Skeletal muscle tissue (tissue), 4 donors: Measurements from ENCODE around the gene FOCAD. TPM values are rescaled to one million over a fixed set of nuclear protein-coding genes. Genes with fewer than 3 reads are reported as not detected.

Experiments used
- H3K27ac ChIP-seq: one replicate; pipeline ENCODE4 v1.7.0; 2013; ENCODE audit warnings: mild to moderate bottlenecking, low read depth, low read length, inconsistent platforms
- H3K27me3 ChIP-seq, 3 donors: one replicate each; pipeline ENCODE4 v1.7.0; 2013; ENCODE audit warnings: low read length in 3 of 3; ENCODE audit not compliant: control insufficient read depth in 3 of 3, insufficient read depth in 3 of 3
- H3K36me3 ChIP-seq, 3 donors: one replicate each; pipeline ENCODE4 v1.7.0; 2013; ENCODE audit warnings: low read length in 3 of 3; ENCODE audit not compliant: control insufficient read depth in 3 of 3, insufficient read depth in 3 of 3
- H3K4me1 ChIP-seq, 3 donors: one replicate each; pipeline ENCODE4 v1.7.0; 2013; ENCODE audit warnings: low read length in 3 of 3, mild to moderate bottlenecking in 3 of 3; ENCODE audit not compliant: control insufficient read depth in 3 of 3, insufficient read depth in 3 of 3
- H3K4me3 ChIP-seq, 3 donors: one replicate each; pipeline ENCODE4 v1.7.0; 2013; ENCODE audit warnings: low read length in 3 of 3
- H3K9ac ChIP-seq, 3 donors: one replicate each; pipeline ENCODE4 v1.7.0; 2013; ENCODE audit warnings: low read length in 3 of 3, mild to moderate bottlenecking in 3 of 3, moderate library complexity in 2 of 3, low read depth in 1 of 3
- H3K9me3 ChIP-seq, 3 donors: one replicate each; pipeline ENCODE4 v1.7.0; 2013; ENCODE audit warnings: low read length in 3 of 3; ENCODE audit not compliant: control insufficient read depth in 3 of 3
- total RNA-seq: library from RNA; depleted of rRNA; stranded (reverse); fragments of >200 nt; gene quantifications from one replicate; pipeline ENCODE4 v1.2.3, GENCODE V29; 2014
- donor health status: Osteomylitis.

Gene FOCAD
- total RNA-seq, 1 donor from 2014 or later: 108 TPM

- H3K27me3 ChIP-seq: no peaks in the 10 kb centered on the region
- no peak overlapping the region for H3K9ac ChIP-seq
- H3K36me3 ChIP-seq: no peaks in the 10 kb centered on the region
- H3K4me1 ChIP-seq: no peaks in the 10 kb centered on the region
- no peak overlapping the region for H3K4me3 ChIP-seq
- H3K9me3 ChIP-seq: no peaks in the 10 kb centered on the region
- H3K27ac ChIP-seq: no peak overlapping the region
Observed at GRCh38 chr9:20853866-20854265, 169.8 kb downstream of the FOCAD start.

DNA sequence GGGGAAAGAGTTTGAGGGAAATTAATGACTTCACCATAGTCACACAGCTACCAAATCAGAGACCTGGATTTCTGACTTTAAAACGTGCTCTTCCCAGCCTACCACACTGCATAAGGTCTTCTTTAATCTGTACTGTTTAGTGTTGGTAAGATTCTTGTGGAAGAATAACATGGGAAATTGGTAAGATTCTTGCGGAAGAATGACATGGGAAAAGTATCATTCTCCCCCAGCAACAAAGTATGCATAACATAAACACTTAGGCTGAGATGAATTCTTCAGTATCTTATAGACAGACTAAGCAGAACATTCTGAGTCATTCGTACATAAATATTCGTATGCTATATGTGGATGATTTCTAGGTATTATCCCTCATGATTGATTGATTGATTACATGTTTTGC is 170.4 kb downstream of the FOCAD start:
- Histone ChIP-seq H3K9me3 (no peaks in the 10 kb centered on the region), H3K9ac (no peak overlapping the region), H3K36me3 (no peaks in the 10 kb centered on the region), H3K4me1 (no peaks in the 10 kb centered on the region), H3K27me3 (no peaks in the 10 kb centered on the region), H3K4me3 (no peak overlapping the region), H3K27ac (no peak overlapping the region)

DNA sequence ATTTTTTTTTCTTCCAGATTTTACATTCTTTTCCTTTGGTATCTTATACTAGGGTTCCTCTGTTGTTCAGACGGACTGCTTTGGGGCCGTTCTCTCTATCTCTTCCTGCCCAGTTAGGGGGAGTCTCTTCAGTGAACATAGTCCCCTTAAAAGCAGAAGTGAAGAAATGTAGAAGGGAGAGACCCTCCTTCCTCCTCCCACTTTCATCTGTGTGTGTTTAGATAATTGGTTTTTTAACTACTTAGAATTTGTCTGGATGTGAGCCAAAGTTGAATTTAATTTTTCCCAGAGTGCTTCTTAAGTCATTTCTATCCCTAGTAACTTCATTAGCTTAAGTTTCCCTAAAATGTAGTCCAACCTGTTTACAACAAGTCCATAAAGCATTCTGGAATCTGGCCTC is 179.9 kb downstream of the FOCAD start:
- Histone ChIP-seq H3K9ac (no peak overlapping the region), H3K4me1 (no peaks in the 10 kb centered on the region), H3K9me3 (no peaks in the 10 kb centered on the region), H3K36me3 (no peaks in the 10 kb centered on the region), H3K4me3 (no peak overlapping the region), H3K27me3 (no peaks in the 10 kb centered on the region), H3K27ac (no peak overlapping the region)

- H3K36me3 ChIP-seq: no peaks in the 10 kb centered on the region
- H3K4me3 ChIP-seq: no peak overlapping the region
- H3K9me3 ChIP-seq: no peaks in the 10 kb centered on the region
- H3K9ac ChIP-seq: no peak overlapping the region
- H3K27ac ChIP-seq: no peak overlapping the region
- no peaks in the 10 kb centered on the region for H3K27me3 ChIP-seq
- H3K4me1 ChIP-seq: no peaks in the 10 kb centered on the region
Observed at GRCh38 chr9:20865347-20865746, 181.3 kb downstream of the FOCAD start.

DNA sequence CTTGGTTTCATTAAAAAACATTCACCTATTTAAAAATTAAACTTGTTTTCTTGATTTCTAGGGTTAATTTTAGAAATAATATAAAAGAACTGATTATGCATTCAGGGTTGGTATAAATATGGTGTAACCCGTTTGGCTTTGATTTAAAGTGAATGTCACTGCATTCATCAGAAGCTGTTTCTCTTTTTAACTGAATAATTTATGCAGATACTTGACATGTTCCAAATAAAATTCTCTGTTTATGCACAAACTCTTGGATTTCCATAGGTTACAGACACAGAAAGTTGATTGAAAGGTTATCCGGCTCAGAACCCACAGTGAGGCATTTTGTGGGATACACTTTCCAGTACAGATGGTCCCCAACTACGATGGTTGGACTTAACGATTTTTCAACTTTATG is 186.1 kb downstream of the FOCAD start:
- H3K4me3 ChIP-seq: no peak overlapping the region
- no peaks in the 10 kb centered on the region for H3K9me3 ChIP-seq
- H3K27me3 ChIP-seq: no peaks in the 10 kb centered on the region

DNA sequence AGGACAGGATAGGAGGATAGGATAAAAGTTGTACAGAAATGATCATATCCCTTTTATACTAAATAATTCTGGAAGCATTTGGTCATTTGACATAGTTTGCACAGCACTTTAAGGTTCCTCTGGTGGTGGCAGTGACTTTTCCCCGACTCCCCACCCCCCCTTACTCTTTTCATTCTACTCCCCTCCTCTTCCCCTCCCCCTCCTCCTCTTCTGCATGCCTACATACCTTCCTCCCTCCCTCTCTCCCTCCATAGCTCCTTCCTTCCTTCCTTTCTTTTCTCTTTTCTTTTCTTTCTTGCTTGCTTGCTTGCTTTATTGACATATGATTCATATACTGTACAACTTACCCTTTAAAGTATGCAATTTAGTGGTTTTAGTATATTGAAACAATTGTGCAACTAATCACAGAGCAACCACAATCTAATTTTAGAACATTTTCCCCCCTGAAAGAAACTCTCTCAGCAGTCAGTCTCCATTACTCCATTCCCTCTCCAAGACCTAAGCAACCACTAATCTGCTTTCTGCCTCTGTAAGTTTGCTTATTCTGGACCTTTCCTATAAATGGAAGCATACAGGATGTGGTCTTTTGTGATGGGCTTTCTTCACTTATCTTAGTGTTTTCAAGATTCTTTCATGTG is 188.4 kb downstream of the FOCAD start:
- Histone ChIP-seq H3K27me3 (no peaks in the 10 kb centered on the region), H3K36me3 (peaks cover 0 to 4% (median 2%) of the 10 kb centered on the region in 3 donors), H3K9ac (no peak overlapping the region), H3K27ac (no peak overlapping the region), H3K4me3 (no peak overlapping the region), H3K4me1 (no peaks in the 10 kb centered on the region), H3K9me3 (no peaks in the 10 kb centered on the region)

More for the DNA sequence above, 186.1 kb downstream of the FOCAD start:
- Histone ChIP-seq H3K4me1 (no peaks in the 10 kb centered on the region), H3K9ac (no peak overlapping the region), H3K27ac (no peak overlapping the region), H3K36me3 (no peaks in the 10 kb centered on the region)

DNA sequence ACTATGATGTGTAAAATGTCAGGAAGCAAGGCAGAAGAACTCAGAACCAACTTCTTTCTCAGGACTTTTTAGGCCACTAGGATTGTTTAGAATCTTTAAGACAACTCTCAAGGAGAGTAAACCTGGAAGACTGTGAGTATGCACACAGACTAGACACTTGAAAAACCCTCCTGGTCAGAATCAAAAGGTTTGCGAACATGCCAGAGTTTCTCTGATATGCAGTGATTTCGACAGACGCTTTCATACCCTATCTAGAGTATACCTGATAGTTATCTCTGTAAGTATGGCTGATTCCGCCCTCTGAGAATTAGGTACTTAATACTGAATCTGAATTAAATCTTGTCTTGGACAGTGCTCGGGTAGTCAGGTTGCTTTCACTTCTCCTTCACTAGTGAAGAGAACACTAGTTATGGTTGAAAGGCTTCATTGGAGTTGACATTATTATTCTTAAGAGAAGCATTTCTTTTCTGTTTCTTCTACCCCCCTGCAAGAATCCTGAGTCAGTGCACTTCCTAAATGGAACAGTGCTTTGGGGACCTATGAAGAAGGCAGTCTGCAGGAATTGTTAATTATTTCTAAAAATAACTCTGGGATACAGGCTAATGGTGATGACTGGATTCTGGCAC is 189.3 kb downstream of the FOCAD start:
- H3K9me3 ChIP-seq: no peaks in the 10 kb centered on the region
- no peak overlapping the region for H3K27ac ChIP-seq
- H3K36me3 ChIP-seq: peaks cover 0 to 4% (median 2%) of the 10 kb centered on the region in 3 donors
- no peaks in the 10 kb centered on the region for H3K27me3 ChIP-seq
- H3K9ac ChIP-seq: no peak overlapping the region
- H3K4me3 ChIP-seq: no peak overlapping the region
- H3K4me1 ChIP-seq: no peaks in the 10 kb centered on the region

- Histone ChIP-seq H3K27ac (no peak overlapping the region), H3K36me3 (peaks cover 2 to 9% (median 8%) of the 10 kb centered on the region in 3 donors), H3K9ac (no peak overlapping the region), H3K4me1 (no peaks in the 10 kb centered on the region), H3K27me3 (no peaks in the 10 kb centered on the region), H3K4me3 (no peak overlapping the region), H3K9me3 (no peaks in the 10 kb centered on the region)
Observed at GRCh38 chr9:20880271-20880670, 196.2 kb downstream of the FOCAD start.

DNA sequence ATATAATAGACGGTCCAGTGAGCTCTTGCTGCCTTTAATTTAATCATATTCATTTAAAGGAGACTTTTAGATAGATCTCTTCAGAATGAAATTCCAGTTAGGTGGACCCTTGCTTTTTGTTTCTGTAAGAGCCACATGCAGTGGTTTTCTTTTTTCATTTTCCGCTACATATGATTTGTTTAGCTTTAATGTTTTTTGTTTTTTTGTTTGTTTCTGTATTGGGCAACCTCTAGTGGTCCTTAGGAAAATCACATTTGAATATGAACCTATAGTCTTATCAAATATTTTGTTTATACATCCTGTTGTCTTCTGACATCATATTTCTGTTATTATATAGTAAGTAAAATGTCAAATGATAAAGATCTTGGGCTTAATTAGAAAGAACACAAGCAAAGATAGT is 196.6 kb downstream of the FOCAD start:
- Histone ChIP-seq H3K4me1 (no peaks in the 10 kb centered on the region), H3K27ac (no peak overlapping the region), H3K4me3 (no peak overlapping the region), H3K36me3 (peaks cover 2 to 9% (median 8%) of the 10 kb centered on the region in 3 donors), H3K9me3 (no peaks in the 10 kb centered on the region), H3K9ac (no peak overlapping the region), H3K27me3 (no peaks in the 10 kb centered on the region)

GRCh38 chr9:20884985-20885593 is 201.0 kb downstream of the FOCAD start:
- H3K9ac ChIP-seq: no peak overlapping the region
- no peak overlapping the region for H3K27ac ChIP-seq
- H3K36me3 ChIP-seq: peaks cover 0 to 8% (median 6%) of the 10 kb centered on the region in 3 donors
- no peaks in the 10 kb centered on the region for H3K27me3 ChIP-seq
- no peaks in the 10 kb centered on the region for H3K4me1 ChIP-seq
- no peaks in the 10 kb centered on the region for H3K9me3 ChIP-seq
- H3K4me3 ChIP-seq: no peak overlapping the region
